ENCODE data around the gene ZNF709. TPM values are rescaled to one million over a fixed set of nuclear protein-coding genes. Genes with fewer than 3 reads are reported as not detected.
"Not testable (repeated sequence)": the region's sequence is repeated elsewhere in the genome, so short reads cannot be mapped to it uniquely, and the experiment has no call there.

The ZNF709 gene
- total RNA-seq, 1 donor from 2014 or later, result 2.8 TPM

- no peaks in the 10 kb centered on the region for H3K27me3 Mint-ChIP-seq (ENCODE audit: low read depth, unreplicated experiment)
- TF ChIP-seq CTCF (IDR thresholded peaks at IDR 0.05; ENCODE audit: insufficient read depth, low read depth, low read length) (no peak), EZH2 (IDR thresholded peaks at IDR 0.05; ENCODE audit: insufficient read depth, low read length) (no peak)
- no peaks in the 10 kb centered on the region for H3K36me3 ChIP-seq (ENCODE audit: insufficient read depth, low read length)
- no peaks in the 10 kb centered on the region for H3K79me2 ChIP-seq (ENCODE audit: insufficient read depth, low read length)
- no peak overlapping the region for H3K27ac Mint-ChIP-seq (ENCODE audit: unreplicated experiment)
- peak overlapping the region; percentile 6 for H3K4me3 Mint-ChIP-seq (ENCODE audit: unreplicated experiment)
- no peak overlapping the region for H3K27ac ChIP-seq (ENCODE audit: low read depth, low read length)
- peak overlapping the region; percentile 62 for H3K4me3 ChIP-seq (ENCODE audit: insufficient read depth, low read depth, low read length)
- no peaks in the 10 kb centered on the region for H3K27me3 ChIP-seq (ENCODE audit: insufficient read depth, low read length)
- peaks cover 4% of the 10 kb centered on the region for H3K4me1 ChIP-seq (ENCODE audit: insufficient read depth, low read length)
- no peak overlapping the region for H2AFZ ChIP-seq (ENCODE audit: low read depth, low read length)
- no peaks in the 10 kb centered on the region for H3K9me3 ChIP-seq (ENCODE audit: insufficient read depth, low read depth, low read length)
- peaks cover 6% of the 10 kb centered on the region for H3K9me3 Mint-ChIP-seq (ENCODE audit: unreplicated experiment)
- peak overlapping the region; percentile 95 for H3K4me2 ChIP-seq (ENCODE audit: low read length)
- peaks cover 2% of the 10 kb centered on the region for H3K36me3 Mint-ChIP-seq (ENCODE audit: low read depth, unreplicated experiment)
- no peak for DNase-seq (ENCODE audit: low read depth)
- no peak for FAIRE-seq
- no peaks in the 10 kb centered on the region for H4K20me1 ChIP-seq (ENCODE audit: insufficient read depth, low read length)
- H3K9ac ChIP-seq (ENCODE audit: low read length), result no peak overlapping the region
- no peaks in the 10 kb centered on the region for H3K4me1 Mint-ChIP-seq (ENCODE audit: low read depth, unreplicated experiment)
Measured at GRCh38 chr19:12494260-12494860, 9.7 kb upstream of the ZNF709 start.

- H3K27ac ChIP-seq (ENCODE audit: low read depth, low read length); FAIRE-seq: not testable (repeated sequence)
Measured at GRCh38 chr19:12486265-12486783, 1.7 kb upstream of the ZNF709 start.

GRCh38 chr19:12485571-12485970 is 955 bp upstream of the ZNF709 start:
- peaks cover 8% of the 10 kb centered on the region for H3K36me3 Mint-ChIP-seq (ENCODE audit: low read depth, unreplicated experiment)
- no peak for FAIRE-seq
- H3K4me1 Mint-ChIP-seq (ENCODE audit: low read depth, unreplicated experiment), result peaks cover 8% of the 10 kb centered on the region
- TF ChIP-seq EZH2 (IDR thresholded peaks at IDR 0.05; ENCODE audit: insufficient read depth, low read length), result no peak
- TF ChIP-seq CTCF (IDR thresholded peaks at IDR 0.05; ENCODE audit: insufficient read depth, low read depth, low read length), result no peak
- Histone ChIP-seq H3K79me2 (ENCODE audit: insufficient read depth, low read length) (peaks cover 37% of the 10 kb centered on the region), H3K27me3 (ENCODE audit: insufficient read depth, low read length) (no peaks in the 10 kb centered on the region), H3K4me3 (ENCODE audit: insufficient read depth, low read depth, low read length) (no peak overlapping the region), H3K27ac (ENCODE audit: low read depth, low read length) (no peak overlapping the region), H3K36me3 (ENCODE audit: insufficient read depth, low read length) (no peaks in the 10 kb centered on the region), H3K9ac (ENCODE audit: low read length) (no peak overlapping the region), H2AFZ (ENCODE audit: low read depth, low read length) (no peak overlapping the region), H3K4me2 (ENCODE audit: low read length) (peak overlapping the region; percentile 89), H3K9me3 (ENCODE audit: insufficient read depth, low read depth, low read length) (no peaks in the 10 kb centered on the region), H4K20me1 (ENCODE audit: insufficient read depth, low read length) (peaks cover 14% of the 10 kb centered on the region), H3K4me1 (ENCODE audit: insufficient read depth, low read length) (peaks cover 17% of the 10 kb centered on the region)
- no peaks in the 10 kb centered on the region for H3K27me3 Mint-ChIP-seq (ENCODE audit: low read depth, unreplicated experiment)
- peak overlapping the region; percentile 83 for H3K4me3 Mint-ChIP-seq (ENCODE audit: unreplicated experiment)
- DNase-seq (ENCODE audit: low read depth), result no peak
- H3K9me3 Mint-ChIP-seq (ENCODE audit: unreplicated experiment), result peaks cover 4% of the 10 kb centered on the region
- H3K27ac Mint-ChIP-seq (ENCODE audit: unreplicated experiment), result no peak overlapping the region

More at GRCh38 chr19:12486265-12486783, 1.7 kb upstream of the ZNF709 start:
- not testable (repeated sequence) for H3K27me3 ChIP-seq (ENCODE audit: insufficient read depth, low read length); H3K4me3 ChIP-seq (ENCODE audit: insufficient read depth, low read depth, low read length); H3K27me3 Mint-ChIP-seq (ENCODE audit: low read depth, unreplicated experiment); H3K4me1 Mint-ChIP-seq (ENCODE audit: low read depth, unreplicated experiment); H3K9me3 Mint-ChIP-seq (ENCODE audit: unreplicated experiment); H3K27ac Mint-ChIP-seq (ENCODE audit: unreplicated experiment); H3K4me3 Mint-ChIP-seq (ENCODE audit: unreplicated experiment); H3K36me3 ChIP-seq (ENCODE audit: insufficient read depth, low read length); DNase-seq (ENCODE audit: low read depth); H3K36me3 Mint-ChIP-seq (ENCODE audit: low read depth, unreplicated experiment); H3K9ac ChIP-seq (ENCODE audit: low read length); H3K9me3 ChIP-seq (ENCODE audit: insufficient read depth, low read depth, low read length); H3K4me2 ChIP-seq (ENCODE audit: low read length); H2AFZ ChIP-seq (ENCODE audit: low read depth, low read length)
- peaks cover 14% of the 10 kb centered on the region for H4K20me1 ChIP-seq (ENCODE audit: insufficient read depth, low read length)
- peaks cover 17% of the 10 kb centered on the region for H3K4me1 ChIP-seq (ENCODE audit: insufficient read depth, low read length)
- H3K79me2 ChIP-seq (ENCODE audit: insufficient read depth, low read length), result peaks cover 33% of the 10 kb centered on the region

All from astrocyte (in vitro differentiated cells and primary cell).